Spleen (tissue), 7 donors: Measurements from ENCODE around the gene ZXDC.

Experiments
- CTCF ChIP-seq, 11 experiments: fragments of 200-600 bp in 7 of 11; fragments of 450-650 bp in 4 of 11; sonication (generic) in 4 of 11; IDR thresholded peaks in 8 of 11; conservative IDR thresholded peaks in 3 of 11; 1 replicate in 7 of 11; 2 replicates in 4 of 11; pipeline versions ENCODE4 v1.4.0 to v1.8.0; 2016 to 2021; ENCODE audit warnings: antibody characterized with exemption in 11 of 11, inconsistent platforms in 4 of 11, mild to moderate bottlenecking in 1 of 11
- POLR2A ChIP-seq, 3 donors: fragments of 450-650 bp; IDR thresholded peaks; one replicate each; pipeline ENCODE4 v1.5.1; 2017; ENCODE audit warnings: antibody characterized with exemption in 3 of 3, mild to moderate bottlenecking in 1 of 3
- donor health status: DM: no; HTN: no; CAD: no; lungs with moderate emphysema.
- donor health status: DM: no; HTN: no; CAD: no.
- donor health status: DM: no; HTN: no; CAD: no.

GRCh38 chr3:126396536-126396935, 79.2 kb downstream of the ZXDC start:
- TF ChIP-seq CTCF (IDR thresholded peaks at IDR 0.05 in 8 of 11, conservative IDR thresholded peaks at IDR 0.05 in 3 of 11) (no peak), POLR2A (IDR thresholded peaks at IDR 0.05) (no peak)
